Endothelial cell of umbilical vein (primary cell): Measurements from ENCODE around the gene ADRA2C.

ENCODE experiments used
- MYC ChIP-seq: IDR thresholded peaks from one replicate; pipeline ENCODE4 v1.6.1; 2011; ENCODE audit warnings: mild to moderate bottlenecking, low read depth, low read length
- POLR2AphosphoS5 ChIP-seq: IDR thresholded peaks from 2 replicates; pipeline ENCODE4 v1.6.1; 2012; ENCODE audit warnings: low read depth, mild to moderate bottlenecking, control low read depth, low read length, moderate library complexity; ENCODE audit not compliant: insufficient read depth
- TF ChIP-seq, protein P1 (sequence below), 2 donors: IDR thresholded peaks; 1 replicate in 1 of 2; 2 replicates in 1 of 2; pipeline ENCODE4 v1.5.1; 2011; ENCODE audit warnings: low read length in 2 of 2, mild to moderate bottlenecking in 2 of 2, moderate library complexity in 2 of 2, control low read depth in 1 of 2, inconsistent platforms in 1 of 2, low read depth in 1 of 2; ENCODE audit not compliant: insufficient read depth in 1 of 2; ENCODE audit errors: extremely low read depth in 1 of 2

DNA sequence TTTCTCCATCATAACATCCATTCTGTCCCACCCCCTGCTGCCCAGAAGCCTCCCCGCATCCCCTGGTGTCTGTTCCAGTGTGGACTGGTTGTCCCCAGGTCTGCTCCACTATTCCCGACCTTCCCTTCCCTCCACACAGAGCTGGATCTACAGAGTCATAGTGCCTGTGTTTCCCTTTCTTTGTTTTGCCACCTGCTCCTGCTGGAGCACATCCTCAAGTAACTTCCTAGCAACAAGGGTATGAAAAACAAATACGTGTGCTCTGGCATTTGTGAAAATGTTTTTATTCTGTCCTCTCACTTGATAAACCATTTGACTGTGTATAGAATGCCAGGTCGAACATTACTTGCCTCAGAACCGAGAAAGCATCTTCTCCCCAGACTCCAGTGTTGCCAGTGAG is 29.9 kb upstream of the ADRA2C start:
- TF ChIP-seq MYC (no peak), POLR2AphosphoS5 (no peak)
- TF ChIP-seq, protein P1, sequence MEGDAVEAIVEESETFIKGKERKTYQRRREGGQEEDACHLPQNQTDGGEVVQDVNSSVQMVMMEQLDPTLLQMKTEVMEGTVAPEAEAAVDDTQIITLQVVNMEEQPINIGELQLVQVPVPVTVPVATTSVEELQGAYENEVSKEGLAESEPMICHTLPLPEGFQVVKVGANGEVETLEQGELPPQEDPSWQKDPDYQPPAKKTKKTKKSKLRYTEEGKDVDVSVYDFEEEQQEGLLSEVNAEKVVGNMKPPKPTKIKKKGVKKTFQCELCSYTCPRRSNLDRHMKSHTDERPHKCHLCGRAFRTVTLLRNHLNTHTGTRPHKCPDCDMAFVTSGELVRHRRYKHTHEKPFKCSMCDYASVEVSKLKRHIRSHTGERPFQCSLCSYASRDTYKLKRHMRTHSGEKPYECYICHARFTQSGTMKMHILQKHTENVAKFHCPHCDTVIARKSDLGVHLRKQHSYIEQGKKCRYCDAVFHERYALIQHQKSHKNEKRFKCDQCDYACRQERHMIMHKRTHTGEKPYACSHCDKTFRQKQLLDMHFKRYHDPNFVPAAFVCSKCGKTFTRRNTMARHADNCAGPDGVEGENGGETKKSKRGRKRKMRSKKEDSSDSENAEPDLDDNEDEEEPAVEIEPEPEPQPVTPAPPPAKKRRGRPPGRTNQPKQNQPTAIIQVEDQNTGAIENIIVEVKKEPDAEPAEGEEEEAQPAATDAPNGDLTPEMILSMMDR (IDR thresholded peaks at IDR 0.05; ENCODE audit: extremely low read depth in 1 of 2, insufficient read depth in 1 of 2, low read depth in 1 of 2, low read length in 2 of 2), result no peak
